Measurements from ENCODE around the gene TRPM4. TPM values are rescaled to one million over a fixed set of nuclear protein-coding genes. Genes with fewer than 3 reads are reported as not detected.

TRPM4 gene
- total RNA-seq, 1 experiment from 2014 or later, result 30.0 TPM

DNA sequence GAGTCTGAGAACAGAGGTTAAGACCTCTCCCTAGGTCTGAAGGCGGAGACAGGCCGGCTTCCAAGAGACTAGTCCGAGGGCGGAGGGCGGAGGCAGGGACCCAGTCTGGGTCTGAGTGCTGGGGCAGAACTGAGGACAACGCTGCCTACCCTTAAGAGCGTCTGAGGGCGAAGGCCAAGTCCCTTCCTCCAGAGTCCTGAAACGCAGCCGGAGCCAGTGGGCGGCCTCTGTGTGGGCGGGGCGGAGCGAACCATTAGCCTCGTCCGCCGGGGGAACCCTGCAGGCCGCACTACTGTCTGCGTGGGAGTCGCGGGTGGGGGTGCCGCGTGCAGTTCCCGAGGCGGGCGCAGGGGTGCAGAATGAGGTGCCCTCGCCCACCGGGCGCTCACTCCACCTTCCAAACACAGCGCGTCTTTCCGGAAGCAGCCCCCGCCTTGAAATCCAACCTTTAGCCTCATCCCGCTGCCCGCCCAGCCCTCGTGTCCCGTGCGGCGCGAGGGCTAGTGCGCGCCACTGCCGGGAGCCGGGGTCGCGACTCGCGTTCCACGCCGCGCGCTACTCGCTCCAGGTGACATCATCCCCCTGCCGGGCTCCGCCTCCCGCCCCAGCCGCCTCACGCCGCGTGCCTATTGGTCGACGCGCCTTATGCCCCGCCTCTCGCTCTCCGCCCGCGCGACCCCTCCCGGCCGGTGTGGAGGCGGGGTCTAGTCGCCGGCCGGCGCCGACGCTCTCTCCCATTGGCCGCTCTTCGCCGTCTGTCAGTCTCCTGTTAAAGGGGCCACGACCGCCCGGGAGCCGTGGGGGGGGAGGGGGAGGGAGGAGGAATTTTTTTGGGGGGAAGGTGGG, 38.8 kb upstream of the TRPM4 start, which contains the start of gene C19orf73:
Gene C19orf73 (minus strand): TSS at position 579 of the 846 bp plus-strand sequence. CDS start 121 bp downstream, at position 458.
- no peaks in the 10 kb centered on the region for H3K9me3 ChIP-seq (ENCODE audit: low read length)
- H3F3A ChIP-seq (ENCODE audit: low read length, unreplicated experiment), result no peaks in the 10 kb centered on the region
- no peaks in the 10 kb centered on the region for H3K9me2 ChIP-seq (replicated peaks; ENCODE audit: low read length)
- BruUV-seq (replicated peaks), result TSS peak; percentile 87
- peak within 1 kb of the TSS; percentile 70 for H3K9ac ChIP-seq (ENCODE audit: low read length)
- H3K36me3 ChIP-seq (ENCODE audit: low read depth, low read length), result no peaks in the 10 kb centered on the region
- peak within 1 kb of the TSS; percentile 84 for H3K4me2 ChIP-seq (ENCODE audit: low read length)
- CTCF ChIA-PET, result no interaction called here
- H2AFZ ChIP-seq (ENCODE audit: low read length), result peak within 1 kb of the TSS; percentile 88
- ATAC-seq, result peak; percentile 78
- no peaks in the 10 kb centered on the region for H3K79me2 ChIP-seq (ENCODE audit: low read length)
- peak; percentile 86 for DNase-seq
- no peak for TF ChIP-seq EZH2 (IDR thresholded peaks at IDR 0.05; ENCODE audit: low read length, unreplicated experiment)
- TF ChIP-seq EZH2phosphoT487 (IDR thresholded peaks at IDR 0.05; ENCODE audit: borderline replicate concordance, low read length), result no peak
- TF ChIP-seq, protein P1, sequence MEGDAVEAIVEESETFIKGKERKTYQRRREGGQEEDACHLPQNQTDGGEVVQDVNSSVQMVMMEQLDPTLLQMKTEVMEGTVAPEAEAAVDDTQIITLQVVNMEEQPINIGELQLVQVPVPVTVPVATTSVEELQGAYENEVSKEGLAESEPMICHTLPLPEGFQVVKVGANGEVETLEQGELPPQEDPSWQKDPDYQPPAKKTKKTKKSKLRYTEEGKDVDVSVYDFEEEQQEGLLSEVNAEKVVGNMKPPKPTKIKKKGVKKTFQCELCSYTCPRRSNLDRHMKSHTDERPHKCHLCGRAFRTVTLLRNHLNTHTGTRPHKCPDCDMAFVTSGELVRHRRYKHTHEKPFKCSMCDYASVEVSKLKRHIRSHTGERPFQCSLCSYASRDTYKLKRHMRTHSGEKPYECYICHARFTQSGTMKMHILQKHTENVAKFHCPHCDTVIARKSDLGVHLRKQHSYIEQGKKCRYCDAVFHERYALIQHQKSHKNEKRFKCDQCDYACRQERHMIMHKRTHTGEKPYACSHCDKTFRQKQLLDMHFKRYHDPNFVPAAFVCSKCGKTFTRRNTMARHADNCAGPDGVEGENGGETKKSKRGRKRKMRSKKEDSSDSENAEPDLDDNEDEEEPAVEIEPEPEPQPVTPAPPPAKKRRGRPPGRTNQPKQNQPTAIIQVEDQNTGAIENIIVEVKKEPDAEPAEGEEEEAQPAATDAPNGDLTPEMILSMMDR (conservative IDR thresholded peaks at IDR 0.05; ENCODE audit: low read depth, low read length), result no peak
- H3K4me1 ChIP-seq (ENCODE audit: insufficient read depth, low read length), result peaks cover 8% of the 10 kb centered on the region; the same call in 1 of the 2 replicates
- H3K27ac ChIP-seq (ENCODE audit: low read length), result peak within 1 kb of the TSS; percentile 52; the same call in 1 of the 2 replicates
- H4K20me1 ChIP-seq (ENCODE audit: low read length), result no peaks in the 10 kb centered on the region
- intact Hi-C loops (cut with micrococcal nuclease), result no loop called here
- H3K4me3 ChIP-seq (ENCODE audit: low read length), result peak within 1 kb of the TSS; percentile 75
- POLR2A ChIA-PET (ENCODE audit: unreplicated experiment), result no interaction called here
- H3K27me3 ChIP-seq (ENCODE audit: low read length), result no peaks in the 10 kb centered on the region

DNA sequence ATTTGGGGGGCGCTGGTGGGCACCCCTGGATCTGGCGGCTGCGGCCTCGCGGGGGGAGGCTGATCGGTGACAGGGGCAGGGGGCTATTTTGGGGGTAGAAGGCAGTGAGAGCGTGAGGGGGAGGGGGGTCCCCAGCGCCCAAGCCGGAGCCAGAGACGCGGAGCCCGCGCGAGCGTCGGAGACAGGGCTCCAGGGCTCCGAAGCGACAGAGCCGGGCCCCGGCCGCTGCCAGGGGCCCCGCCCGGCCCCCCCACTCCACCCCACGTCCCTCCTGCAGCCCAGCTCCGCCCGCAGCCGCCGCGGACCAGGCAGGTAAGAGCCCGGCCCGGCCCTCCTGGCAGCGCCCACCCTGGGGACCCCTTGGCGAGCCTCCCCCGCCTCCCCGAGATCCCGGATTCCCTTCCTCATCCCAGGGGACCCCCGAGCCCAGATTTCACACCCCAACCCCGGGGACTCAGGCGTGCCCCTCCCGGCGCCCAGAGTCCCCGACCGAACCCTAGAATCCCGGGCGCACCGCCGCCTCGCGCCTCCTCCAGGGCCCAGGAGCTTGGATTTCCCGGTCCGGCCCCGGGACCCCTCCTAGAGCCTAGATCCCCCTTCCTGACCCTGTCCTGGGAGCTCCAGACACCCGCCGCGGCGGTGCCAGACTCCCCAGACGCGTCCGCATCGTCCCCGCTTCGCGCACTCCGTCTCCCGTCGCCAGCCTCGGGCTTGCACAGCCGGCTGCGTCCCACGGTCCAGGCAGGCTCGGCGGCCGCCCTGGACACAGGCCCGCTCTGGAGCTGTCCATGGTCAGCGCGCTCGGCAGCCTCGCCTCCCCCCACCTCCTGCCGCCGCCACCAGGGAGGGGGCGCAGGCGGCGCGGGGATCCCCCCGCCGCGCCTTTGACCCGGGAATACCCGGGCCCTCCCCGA, 37.9 kb upstream of the TRPM4 start, which contains the start of gene PPFIA3:
Gene PPFIA3 (plus strand): TSS at position 134 of the 914 bp plus-strand sequence. CDS start 8,330 bp downstream, outside the sequence.
- intact Hi-C loops (cut with micrococcal nuclease), result no loop called here
- POLR2A ChIA-PET (ENCODE audit: unreplicated experiment), result interaction anchor here (0.5 kb wide), 1 partner anchor 102 kb away, joined by 3 read pairs; no protein-coding TSS in a partner anchor

More for the DNA sequence above, 37.9 kb upstream of the TRPM4 start, which contains the start of gene PPFIA3:
- peak within 1 kb of the TSS; percentile 88 for H2AFZ ChIP-seq (ENCODE audit: low read length)
- no TSS peak for BruUV-seq (replicated peaks)
- H3F3A ChIP-seq (ENCODE audit: low read length, unreplicated experiment), result no peaks in the 10 kb centered on the region
- ATAC-seq, result peak; percentile 39
- H3K4me2 ChIP-seq (ENCODE audit: low read length), result peak within 1 kb of the TSS; percentile 84
- H3K9ac ChIP-seq (ENCODE audit: low read length), result peak within 1 kb of the TSS; percentile 70
- H3K36me3 ChIP-seq (ENCODE audit: low read depth, low read length), result no peaks in the 10 kb centered on the region
- TF ChIP-seq EZH2 (IDR thresholded peaks at IDR 0.05; ENCODE audit: low read length, unreplicated experiment) (no peak), EZH2phosphoT487 (IDR thresholded peaks at IDR 0.05; ENCODE audit: borderline replicate concordance, low read length) (no peak)
- TF ChIP-seq, protein P1 (conservative IDR thresholded peaks at IDR 0.05; ENCODE audit: low read depth, low read length), result no peak
- H3K27ac ChIP-seq (ENCODE audit: low read length), result peak within 1 kb of the TSS; percentile 52; the same call in 1 of the 2 replicates
- H4K20me1 ChIP-seq (ENCODE audit: low read length), result no peaks in the 10 kb centered on the region
- peaks cover 6% of the 10 kb centered on the region; the same call in 1 of the 2 replicates for H3K4me1 ChIP-seq (ENCODE audit: insufficient read depth, low read length)
- no peaks in the 10 kb centered on the region for H3K27me3 ChIP-seq (ENCODE audit: low read length)
- H3K79me2 ChIP-seq (ENCODE audit: low read length), result no peaks in the 10 kb centered on the region
- CTCF ChIA-PET, result interaction anchor here (0.6 kb wide), 1 partner anchor 8 kb away, joined by 3 read pairs; no protein-coding TSS in a partner anchor
- peak within 1 kb of the TSS; percentile 75 for H3K4me3 ChIP-seq (ENCODE audit: low read length)
- peak; percentile 46 for DNase-seq
- no peaks in the 10 kb centered on the region for H3K9me2 ChIP-seq (replicated peaks; ENCODE audit: low read length)
- H3K9me3 ChIP-seq (ENCODE audit: low read length), result no peaks in the 10 kb centered on the region

All from PC-3 (cell line).